Measurements from ENCODE around the gene NUP93.

NUP93 gene

GRCh38 chr16:56891685-56892084, 161.8 kb downstream of the NUP93 start:
- no peak for DNase-seq (ENCODE audit: low read depth, low spot score)

DNA sequence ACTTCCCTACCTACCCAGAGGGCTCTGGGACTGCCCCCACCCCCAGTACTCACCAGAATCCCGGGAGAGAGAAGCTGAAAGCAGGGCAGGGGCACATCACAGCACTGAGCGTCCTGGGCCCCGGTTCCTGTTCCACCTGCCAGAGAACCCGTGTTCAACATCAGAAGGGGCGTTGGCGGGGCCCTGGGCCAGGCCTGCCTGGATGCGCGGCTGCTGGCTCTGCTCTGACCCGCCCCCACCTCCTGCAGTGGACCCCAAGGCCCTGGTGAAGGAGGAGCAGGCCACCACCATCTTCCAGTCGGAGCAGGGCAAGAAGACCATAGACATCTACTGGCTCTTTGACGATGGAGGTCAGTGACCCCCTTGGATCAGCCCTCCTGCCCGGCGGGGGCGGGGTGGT, 162.8 kb downstream of the NUP93 start:
- DNase-seq (ENCODE audit: low read depth, low spot score) = no peak

GRCh38 chr16:56894331-56894917, 164.5 kb downstream of the NUP93 start:
- no peak for DNase-seq (ENCODE audit: low read depth, low spot score)

DNA sequence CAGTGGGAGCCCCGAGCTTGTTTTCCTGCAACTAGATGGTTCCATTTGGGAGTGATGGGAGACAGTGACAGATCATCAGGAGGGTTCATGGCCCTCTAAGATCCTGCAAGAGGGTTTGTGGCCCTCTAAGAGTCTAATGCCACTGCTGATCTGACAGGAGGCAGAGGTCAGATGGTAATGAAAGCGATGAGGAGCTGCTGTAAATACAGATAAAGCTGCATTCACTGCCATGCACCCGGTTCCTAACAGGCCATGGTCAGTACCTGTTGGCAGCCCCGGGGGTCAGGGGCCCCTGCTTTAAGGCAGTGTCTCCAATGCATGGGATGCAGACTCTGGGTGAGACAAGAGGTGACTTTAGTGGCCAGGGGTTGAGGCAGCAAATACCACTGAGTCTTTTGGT, 165.9 kb downstream of the NUP93 start:
- no peak for DNase-seq (ENCODE audit: low read depth, low spot score)

- DNase-seq (ENCODE audit: low read depth, low spot score) = no peak
These were observed 166.3 kb downstream of the NUP93 start for GRCh38 chr16:56896244-56896643.

GRCh38 chr16:56897026-56897799, 167.3 kb downstream of the NUP93 start:
- no peak for DNase-seq (ENCODE audit: low read depth, low spot score)

- no peak for DNase-seq (ENCODE audit: low read depth, low spot score)
These were observed 168.9 kb downstream of the NUP93 start for GRCh38 chr16:56898847-56899246.
